ENCODE measurements around the gene P4HA1.
"Not testable (repeated sequence)": the region's sequence is repeated elsewhere in the genome, so short reads cannot be mapped to it uniquely, and the experiment has no call there.

DNA sequence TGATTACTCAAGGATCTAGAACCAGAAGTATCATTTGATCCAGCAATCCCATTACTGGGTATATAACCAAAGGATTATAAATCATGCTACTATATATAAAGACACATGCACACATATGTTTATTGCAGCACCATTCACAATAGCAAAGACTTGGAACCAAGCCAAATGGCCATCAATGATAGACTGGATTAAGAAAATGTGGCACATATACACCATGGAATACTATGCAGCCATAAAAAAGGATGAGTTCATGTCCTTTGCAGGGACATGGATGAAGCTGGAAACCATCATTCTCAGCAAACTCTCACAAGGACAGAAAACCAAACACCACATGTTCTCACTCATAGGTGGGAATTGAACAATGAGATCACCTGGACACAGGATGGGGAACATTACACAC is 101.2 kb downstream of the P4HA1 start:
- TF ChIP-seq POLR2A, POLR2AphosphoS5 (IDR thresholded peaks at IDR 0.05): not testable (repeated sequence)
- TF ChIP-seq, protein P1, sequence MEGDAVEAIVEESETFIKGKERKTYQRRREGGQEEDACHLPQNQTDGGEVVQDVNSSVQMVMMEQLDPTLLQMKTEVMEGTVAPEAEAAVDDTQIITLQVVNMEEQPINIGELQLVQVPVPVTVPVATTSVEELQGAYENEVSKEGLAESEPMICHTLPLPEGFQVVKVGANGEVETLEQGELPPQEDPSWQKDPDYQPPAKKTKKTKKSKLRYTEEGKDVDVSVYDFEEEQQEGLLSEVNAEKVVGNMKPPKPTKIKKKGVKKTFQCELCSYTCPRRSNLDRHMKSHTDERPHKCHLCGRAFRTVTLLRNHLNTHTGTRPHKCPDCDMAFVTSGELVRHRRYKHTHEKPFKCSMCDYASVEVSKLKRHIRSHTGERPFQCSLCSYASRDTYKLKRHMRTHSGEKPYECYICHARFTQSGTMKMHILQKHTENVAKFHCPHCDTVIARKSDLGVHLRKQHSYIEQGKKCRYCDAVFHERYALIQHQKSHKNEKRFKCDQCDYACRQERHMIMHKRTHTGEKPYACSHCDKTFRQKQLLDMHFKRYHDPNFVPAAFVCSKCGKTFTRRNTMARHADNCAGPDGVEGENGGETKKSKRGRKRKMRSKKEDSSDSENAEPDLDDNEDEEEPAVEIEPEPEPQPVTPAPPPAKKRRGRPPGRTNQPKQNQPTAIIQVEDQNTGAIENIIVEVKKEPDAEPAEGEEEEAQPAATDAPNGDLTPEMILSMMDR (IDR thresholded peaks at IDR 0.05) = not testable (repeated sequence)

Measured in prostate gland (tissue), 2 donors.